ENCODE results near the gene EXT2.

EXT2 gene

GRCh38 chr11:44095506-44096359 lies at the start of gene EXT2:
Gene EXT2 (plus strand): TSS chr11:44095678. CDS start chr11:44107713, 12,035 bp downstream.
- H3K4me3 ChIP-seq (replicated peaks in 1 of 2; ENCODE audit: low read depth in 2 of 2, low read length in 2 of 2), result peak within 1 kb of the TSS; percentile 81 to 88
- peak; percentile 84 to 90 for DNase-seq (ENCODE audit: low read depth in 2 of 2)
- TF ChIP-seq CTCF (IDR thresholded peaks at IDR 0.05; ENCODE audit: low read depth, low read length), result peak; percentile 90

GRCh38 chr11:44046182-44046581 lies 49.3 kb upstream of the EXT2 start:
- H3K4me3 ChIP-seq (replicated peaks in 1 of 2; ENCODE audit: low read depth in 2 of 2, low read length in 2 of 2), result no peak overlapping the region
- DNase-seq (ENCODE audit: low read depth in 2 of 2), result no peak
- no peak for TF ChIP-seq CTCF (IDR thresholded peaks at IDR 0.05; ENCODE audit: low read depth, low read length)

GRCh38 chr11:44047298-44047697 lies 48.2 kb upstream of the EXT2 start:
- no peak for TF ChIP-seq CTCF (IDR thresholded peaks at IDR 0.05; ENCODE audit: low read depth, low read length)
- no peak for DNase-seq (ENCODE audit: low read depth in 2 of 2)

GRCh38 chr11:44047931-44048431 lies 47.5 kb upstream of the EXT2 start, which contains the start of gene ACCSL:
Gene ACCSL (plus strand): TSS chr11:44047981. CDS start chr11:44048037, 56 bp downstream.
- TF ChIP-seq CTCF (IDR thresholded peaks at IDR 0.05; ENCODE audit: low read depth, low read length), result no peak
- no peak within 1 kb of the TSS for H3K4me3 ChIP-seq (replicated peaks in 1 of 2; ENCODE audit: low read depth in 2 of 2, low read length in 2 of 2)
- DNase-seq (ENCODE audit: low read depth in 2 of 2), result peak in 1 of 2 donors; percentile 34

More at GRCh38 chr11:44047298-44047697, 48.2 kb upstream of the EXT2 start:
- no peak overlapping the region for H3K4me3 ChIP-seq (replicated peaks in 1 of 2; ENCODE audit: low read depth in 2 of 2, low read length in 2 of 2)

GRCh38 chr11:44049832-44050231 lies 45.6 kb upstream of the EXT2 start:
- DNase-seq (ENCODE audit: low read depth in 2 of 2), result no peak
- TF ChIP-seq CTCF (IDR thresholded peaks at IDR 0.05; ENCODE audit: low read depth, low read length), result no peak
- no peak overlapping the region for H3K4me3 ChIP-seq (replicated peaks in 1 of 2; ENCODE audit: low read depth in 2 of 2, low read length in 2 of 2)

- no peak overlapping the region for H3K4me3 ChIP-seq (replicated peaks in 1 of 2; ENCODE audit: low read depth in 2 of 2, low read length in 2 of 2)
- DNase-seq (ENCODE audit: low read depth in 2 of 2), result no peak
- no peak for TF ChIP-seq CTCF (IDR thresholded peaks at IDR 0.05; ENCODE audit: low read depth, low read length)
Observed at GRCh38 chr11:44051171-44051570, 44.3 kb upstream of the EXT2 start.

Data from cardiac fibroblast (primary cell).